CD1c-positive myeloid dendritic cell (primary cell): Measurements from ENCODE around the gene KCNC3.

Experiments
- DNase-seq: peaks from one replicate; pipeline ENCODE4 v3.0.0-alpha.2; 2016; ENCODE audit errors: extremely low spot score

The KCNC3 gene

DNA sequence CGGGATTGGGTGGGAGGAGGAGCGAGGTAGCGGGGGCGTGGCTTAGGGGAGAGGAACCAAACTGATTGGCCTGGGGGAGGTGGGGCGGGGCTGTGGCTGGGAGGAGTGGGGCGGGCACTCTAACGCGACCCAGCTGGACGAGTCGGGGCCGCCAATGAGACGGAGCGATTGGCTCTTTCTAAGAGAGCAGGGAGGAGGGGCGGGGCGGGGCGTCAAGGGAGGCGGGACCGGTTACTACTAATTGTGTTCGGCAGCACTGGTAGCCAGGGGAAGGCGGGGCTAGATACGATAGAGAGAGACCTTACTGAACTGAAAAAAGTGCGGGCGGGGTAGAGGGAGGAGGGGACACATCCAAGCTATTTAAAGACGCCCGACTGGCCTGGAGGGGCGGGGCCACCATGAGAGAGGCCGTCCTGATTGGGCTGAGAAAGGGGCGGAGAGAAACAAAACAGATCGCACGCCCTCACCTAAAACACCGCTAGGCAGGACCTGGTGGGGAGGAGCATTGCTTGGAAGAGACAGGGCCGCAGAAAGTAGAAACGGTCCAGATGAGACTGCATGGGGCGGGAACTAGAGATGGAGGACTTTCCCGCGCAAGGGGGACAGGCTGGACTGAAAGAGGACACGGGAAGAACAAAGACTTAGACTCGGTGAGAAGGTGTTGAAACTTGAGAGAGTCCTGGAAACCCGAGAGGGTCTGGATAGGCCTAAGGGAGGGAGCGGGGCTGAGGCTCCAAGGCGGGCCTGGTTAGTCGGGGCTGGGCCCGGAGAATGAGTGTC is at the start of gene KCNC3:
Gene KCNC3 (minus strand): TSS at position 232 of the 780 bp plus-strand sequence. CDS start 295 bp downstream, outside the sequence.
- DNase-seq: peak; percentile 98

GRCh38 chr19:50378863-50379236 is 49.7 kb upstream of the KCNC3 start:
- no peak for DNase-seq

DNA sequence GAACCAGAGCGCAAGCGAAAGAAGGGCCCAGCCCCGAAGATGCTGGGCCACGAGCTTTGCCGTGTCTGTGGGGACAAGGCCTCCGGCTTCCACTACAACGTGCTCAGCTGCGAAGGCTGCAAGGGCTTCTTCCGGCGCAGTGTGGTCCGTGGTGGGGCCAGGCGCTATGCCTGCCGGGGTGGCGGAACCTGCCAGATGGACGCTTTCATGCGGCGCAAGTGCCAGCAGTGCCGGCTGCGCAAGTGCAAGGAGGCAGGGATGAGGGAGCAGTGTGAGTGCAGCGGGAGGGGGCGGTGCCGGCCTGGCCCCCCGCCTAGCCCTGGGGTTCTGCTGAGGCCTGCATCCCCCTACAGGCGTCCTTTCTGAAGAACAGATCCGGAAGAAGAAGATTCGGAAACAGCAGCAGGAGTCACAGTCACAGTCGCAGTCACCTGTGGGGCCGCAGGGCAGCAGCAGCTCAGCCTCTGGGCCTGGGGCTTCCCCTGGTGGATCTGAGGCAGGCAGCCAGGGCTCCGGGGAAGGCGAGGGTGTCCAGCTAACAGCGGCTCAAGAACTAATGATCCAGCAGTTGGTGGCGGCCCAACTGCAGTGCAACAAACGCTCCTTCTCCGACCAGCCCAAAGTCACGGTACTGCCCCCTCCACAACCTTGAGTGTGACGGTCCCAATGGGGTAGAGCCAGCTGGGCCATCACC is 49.1 kb upstream of the KCNC3 start:
- no peak for DNase-seq

DNA sequence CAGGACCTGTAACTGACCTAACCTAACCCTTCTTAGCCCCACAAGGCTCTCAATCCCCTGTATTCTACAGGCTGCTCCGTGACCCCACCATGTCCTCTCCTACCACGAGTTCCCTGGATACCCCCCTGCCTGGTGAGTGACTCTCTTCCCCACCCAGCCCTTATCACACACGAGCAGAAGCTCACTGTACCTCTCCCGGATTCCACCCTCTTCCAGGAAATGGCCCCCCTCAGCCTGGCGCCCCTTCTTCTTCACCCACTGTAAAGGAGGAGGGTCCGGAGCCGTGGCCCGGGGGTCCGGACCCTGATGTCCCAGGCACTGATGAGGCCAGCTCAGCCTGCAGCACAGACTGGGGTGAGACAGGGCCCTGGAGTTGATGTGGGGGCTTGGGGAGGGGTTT is 48.3 kb upstream of the KCNC3 start:
- no peak for DNase-seq

DNA sequence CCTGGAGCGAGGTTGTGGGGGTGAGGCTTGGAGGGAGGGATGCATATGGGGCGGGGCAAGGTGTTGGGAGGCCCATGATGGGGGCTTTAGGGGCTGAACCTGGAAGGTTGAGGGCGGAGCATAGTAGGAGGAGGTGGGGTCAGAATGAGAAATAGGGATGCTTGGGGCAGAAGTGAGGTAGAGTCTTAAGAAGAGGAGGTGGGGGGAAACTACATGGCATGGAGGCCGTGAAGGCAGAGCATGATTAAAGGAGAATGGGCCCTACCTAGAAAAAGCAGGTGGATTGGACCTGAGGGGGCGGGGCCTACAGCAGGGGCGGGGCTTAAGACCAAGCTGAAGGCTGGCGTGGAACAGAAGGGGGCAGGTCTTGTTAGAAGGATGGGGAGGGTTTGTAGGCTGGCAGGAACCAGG is 47.9 kb upstream of the KCNC3 start:
- DNase-seq: no peak

DNA sequence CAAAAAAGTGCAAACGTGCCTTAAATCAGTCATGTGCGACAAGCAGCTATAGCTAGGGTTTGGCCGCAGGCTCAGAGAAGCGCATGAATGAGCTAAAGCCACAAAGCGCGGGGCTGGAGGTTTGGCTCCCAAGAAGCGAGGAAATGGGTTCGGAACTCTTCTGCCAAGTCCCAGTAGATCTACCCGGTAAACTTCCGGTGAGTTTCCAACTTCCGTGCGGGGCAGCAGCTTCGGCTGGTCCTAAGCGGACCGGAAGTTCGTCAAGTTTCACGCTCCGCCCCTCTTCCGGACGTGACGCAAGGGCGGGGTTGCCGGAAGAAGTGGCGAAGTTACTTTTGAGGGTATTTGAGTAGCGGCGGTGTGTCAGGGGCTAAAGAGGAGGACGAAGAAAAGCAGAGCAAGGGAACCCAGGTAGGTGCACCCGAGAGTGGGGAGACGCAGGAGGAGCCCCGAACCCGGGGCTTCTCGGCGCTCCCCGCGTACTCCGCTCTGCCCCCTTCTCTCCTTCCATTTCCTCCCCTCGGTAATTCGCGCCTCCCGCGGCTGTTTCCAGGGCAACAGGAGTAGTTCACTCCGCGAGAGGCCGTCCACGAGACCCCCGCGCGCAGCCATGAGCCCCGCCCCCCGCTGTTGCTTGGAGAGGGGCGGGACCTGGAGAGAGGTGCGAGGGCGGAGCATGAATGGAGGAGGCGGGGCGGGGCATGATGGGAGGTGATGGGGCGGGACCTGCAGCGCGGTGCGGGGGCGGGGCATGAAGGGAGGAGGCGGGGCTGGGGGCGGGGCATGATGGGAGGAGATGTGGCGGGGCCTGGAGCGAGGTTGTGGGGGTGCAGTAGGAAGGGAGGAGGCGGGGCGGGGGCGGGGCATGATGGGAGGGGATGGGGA is 47.2 kb upstream of the KCNC3 start, which contains the start of gene NR1H2:
Gene NR1H2 (plus strand): TSS at position 292 of the 885 bp plus-strand sequence. CDS start 1,149 bp downstream, outside the sequence.
- peak; percentile 99 for DNase-seq

DNA sequence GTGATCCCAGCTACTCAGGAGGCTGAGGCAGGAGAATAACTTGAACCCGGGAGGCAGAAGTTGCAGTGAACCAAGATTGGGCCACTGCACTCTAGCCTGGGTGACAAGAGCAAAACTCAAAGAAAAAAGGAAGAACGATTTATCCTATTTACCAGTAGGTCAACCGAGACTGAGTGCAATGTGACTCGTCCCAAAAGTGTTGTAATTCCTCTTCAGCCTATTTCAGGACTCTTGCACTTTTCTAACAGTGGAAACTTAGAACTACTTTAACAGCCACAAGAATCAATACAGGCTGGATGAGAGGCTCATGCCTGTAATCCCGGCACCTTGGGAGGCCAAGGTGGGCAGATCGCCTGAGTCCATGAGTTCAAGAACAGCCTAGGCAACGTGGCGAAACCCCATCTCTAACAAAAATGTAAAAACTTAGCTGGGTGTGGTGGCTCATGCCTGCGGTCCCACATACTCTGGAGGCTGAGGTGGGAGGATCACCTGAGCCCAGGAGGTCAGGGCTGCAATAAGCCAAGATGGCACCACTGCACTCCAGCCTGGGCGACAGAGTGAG is 42.8 kb upstream of the KCNC3 start:
- DNase-seq: peak; percentile 47

DNA sequence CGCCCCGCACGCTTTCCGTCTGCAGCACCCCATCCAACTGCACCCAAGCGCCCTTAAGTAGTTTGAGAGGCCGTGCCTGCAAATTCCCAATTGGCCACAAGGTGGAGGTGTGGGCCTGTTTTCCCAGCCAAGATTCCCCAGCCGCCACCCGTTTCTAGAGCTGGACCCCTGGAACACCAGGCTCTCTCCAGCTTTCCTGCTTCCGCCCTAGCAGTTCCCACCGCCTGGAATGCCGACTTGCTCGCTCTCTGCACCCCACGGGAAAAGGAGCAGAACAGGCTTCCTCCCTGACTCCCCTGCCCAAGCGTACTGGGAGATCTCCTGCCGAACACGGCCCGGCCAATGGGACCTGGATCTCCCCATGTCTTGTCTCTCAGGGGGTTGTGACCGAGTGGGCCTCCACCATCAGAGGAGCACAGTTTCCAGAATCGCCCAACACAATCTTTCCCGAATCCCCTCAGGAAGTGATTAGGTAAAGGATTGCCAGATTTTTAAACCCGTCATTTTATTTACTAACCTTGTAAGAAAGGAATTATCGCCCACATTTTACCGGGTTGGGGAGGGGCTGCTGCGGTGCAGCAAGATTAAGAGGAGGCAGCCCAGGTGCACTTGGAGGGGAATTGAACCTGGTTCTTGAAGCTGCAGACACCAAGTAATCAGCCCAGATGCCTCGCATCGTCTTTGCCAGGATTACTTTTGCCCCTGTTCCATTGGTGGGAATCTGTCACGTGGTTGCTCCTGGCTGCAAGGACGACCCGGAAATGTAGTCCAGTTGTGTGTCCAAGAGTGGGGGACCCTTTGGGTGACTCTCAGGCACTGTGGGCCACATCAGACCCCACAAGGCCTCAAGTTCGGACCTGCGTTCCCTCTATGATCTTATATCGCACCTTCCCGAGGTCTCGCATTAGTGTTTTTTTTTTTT is 39.7 kb upstream of the KCNC3 start:
- DNase-seq: peak; percentile 85

DNA sequence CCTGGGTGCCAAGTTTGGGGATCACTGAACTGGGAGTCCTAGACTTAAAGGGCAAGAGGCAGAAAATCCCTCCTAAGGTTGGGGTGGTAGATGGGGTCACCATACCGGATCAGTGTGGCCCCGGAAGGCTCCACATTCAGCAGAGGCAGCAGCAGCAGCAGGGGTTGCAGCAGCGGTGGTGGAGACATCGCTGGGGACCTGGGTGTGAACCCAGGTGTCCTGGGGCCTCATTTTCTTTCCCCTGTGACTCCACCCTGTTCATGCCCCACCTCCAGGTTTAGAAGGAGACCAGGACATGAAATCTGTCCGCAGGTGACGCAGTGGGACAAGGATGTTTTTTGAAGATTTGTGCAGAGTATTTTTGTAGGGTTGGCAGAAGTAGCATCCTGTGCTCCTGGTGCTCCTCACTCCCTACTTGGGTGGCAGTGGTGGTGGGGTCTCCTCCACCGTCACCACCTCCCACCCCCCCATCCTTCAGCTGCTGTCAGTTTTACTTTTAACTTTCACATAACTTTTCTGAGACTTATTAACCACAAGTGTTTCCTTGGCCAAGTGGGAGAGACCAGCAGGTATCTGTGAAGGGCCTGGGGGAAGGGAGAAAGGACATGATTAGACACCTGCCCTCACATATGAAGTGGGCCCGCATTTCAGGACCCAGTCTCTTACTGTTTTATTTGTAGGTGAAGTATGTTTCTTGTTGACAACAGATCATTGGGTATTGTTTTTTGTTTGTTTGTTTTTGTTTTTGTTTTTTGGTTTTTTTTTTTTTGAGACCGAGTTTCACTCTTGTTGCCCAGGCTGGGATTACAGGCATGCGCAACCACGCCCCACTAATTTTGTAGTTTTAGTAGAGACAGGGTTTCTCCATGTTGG is 36.5 kb upstream of the KCNC3 start, which contains the start of gene NAPSA:
Gene NAPSA (minus strand): TSS at position 206 of the 873 bp plus-strand sequence. CDS start 18 bp downstream, at position 188.
- no peak for DNase-seq

DNA sequence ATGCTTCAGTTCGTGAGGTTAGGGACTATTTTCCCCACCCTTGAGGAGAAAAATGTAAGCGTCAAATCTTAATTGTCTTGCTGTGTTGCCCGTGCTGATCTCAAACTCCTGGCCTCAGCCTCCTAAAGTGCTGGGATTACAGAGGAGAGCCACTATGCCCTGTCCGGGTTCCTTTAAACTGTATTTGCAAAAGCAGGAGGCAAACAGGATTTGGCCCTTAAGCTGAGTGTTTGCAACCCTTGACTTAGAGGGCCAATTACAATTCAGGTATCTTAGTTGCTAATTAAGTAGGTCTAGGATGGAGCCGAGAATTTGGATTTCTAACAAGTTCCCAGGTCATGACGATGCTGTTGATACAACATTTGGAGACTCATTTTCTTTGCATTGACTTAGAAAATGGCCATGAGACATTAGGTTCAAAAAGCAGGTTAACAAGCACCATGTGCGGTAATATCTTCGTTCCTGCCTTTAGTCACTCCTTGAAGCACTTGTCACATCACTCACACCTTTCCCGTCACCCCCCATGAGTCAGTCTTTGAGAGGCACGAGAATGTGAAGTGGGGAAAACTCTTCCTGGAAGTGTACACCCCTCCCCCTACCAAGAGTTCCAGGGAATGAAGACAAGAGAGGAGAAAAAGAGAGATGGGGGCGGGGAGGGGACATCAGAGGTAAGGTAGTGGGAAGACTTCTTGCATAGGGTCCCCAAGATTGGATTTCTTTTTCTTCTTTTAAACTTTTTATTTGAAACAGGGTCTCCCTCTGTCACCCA is 33.7 kb upstream of the KCNC3 start:
- DNase-seq: no peak

GRCh38 chr19:50362030-50362412 is 32.8 kb upstream of the KCNC3 start:
- DNase-seq: no peak

GRCh38 chr19:50361290-50362029 is 32.3 kb upstream of the KCNC3 start:
- DNase-seq: peak; percentile 42

- no peak for DNase-seq
Observed at GRCh38 chr19:50359328-50359818, 30.2 kb upstream of the KCNC3 start.

- peak; percentile 70 for DNase-seq
Observed at GRCh38 chr19:50358483-50359327, 29.5 kb upstream of the KCNC3 start.

- DNase-seq: peak; percentile 89
Observed at GRCh38 chr19:50357178-50358100, 28.3 kb upstream of the KCNC3 start.

DNA sequence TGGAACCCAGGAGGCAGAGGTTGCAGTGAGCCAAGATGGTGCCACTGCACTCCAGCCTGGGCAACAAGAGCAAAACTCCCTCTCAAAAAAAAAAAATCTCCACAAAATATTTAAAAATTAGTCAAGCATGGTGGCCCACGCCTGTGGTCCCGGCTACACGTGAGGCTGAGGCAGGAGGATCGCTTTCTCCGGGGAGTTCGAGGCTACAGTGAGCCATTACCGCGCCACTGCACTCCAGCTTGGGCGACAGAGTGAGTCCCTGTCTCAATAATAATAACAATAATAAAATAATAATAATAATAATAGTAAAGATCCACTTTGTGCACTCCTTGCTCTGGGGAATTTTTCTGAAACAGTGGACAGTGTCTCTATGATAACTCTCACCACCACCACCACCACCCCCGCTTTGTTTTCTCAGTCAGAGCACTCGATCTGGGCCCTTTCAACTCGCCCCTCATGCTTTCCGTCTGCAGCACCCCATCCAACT is 27.6 kb upstream of the KCNC3 start:
- DNase-seq: no peak
